CD14-positive monocyte (primary cell): ENCODE data around the gene TCF25. TPM values are rescaled to one million over a fixed set of nuclear protein-coding genes. Genes with fewer than 3 reads are reported as not detected.
"Not testable (repeated sequence)": the region's sequence is repeated elsewhere in the genome, so short reads cannot be mapped to it uniquely, and the experiment has no call there.

Source experiments
- DNase-seq, 3 donors: peaks; one replicate each; pipeline ENCODE4 v3.0.0-alpha.2; 2011 to 2022
- H2AFZ ChIP-seq: 2 replicates; pipeline ENCODE4 v1.6.0; 2012; ENCODE audit warnings: mild to moderate bottlenecking, low read depth, low read length, inconsistent platforms; ENCODE audit not compliant: insufficient read depth, poor library complexity, severe bottlenecking
- H3K27ac ChIP-seq, 2 donors: 1 replicate in 1 of 2; 2 replicates in 1 of 2; pipeline ENCODE4 v1.5.1; 2012 to 2013; ENCODE audit warnings: low read length in 2 of 2, control low read depth in 1 of 2, inconsistent platforms in 1 of 2, low read depth in 1 of 2, mild to moderate bottlenecking in 1 of 2
- H3K27me3 ChIP-seq, 2 donors: one replicate each; pipeline versions ENCODE4 v1.6.0 to v1.6.1; 2011 to 2013; ENCODE audit warnings: low read length in 2 of 2; ENCODE audit not compliant: control insufficient read depth in 2 of 2, insufficient read depth in 2 of 2
- H3K36me3 ChIP-seq, 2 donors: replicated peaks in 1 of 2; 1 replicate in 1 of 2; 2 replicates in 1 of 2; pipeline versions ENCODE4 v1.5.1 to v1.6.1; 2012 to 2013; ENCODE audit warnings: low read length in 2 of 2, control low read depth in 1 of 2, inconsistent platforms in 1 of 2, mild to moderate bottlenecking in 1 of 2; ENCODE audit not compliant: insufficient read depth in 2 of 2, control insufficient read depth in 1 of 2
- H3K4me1 ChIP-seq, 2 donors: 1 replicate in 1 of 2; 2 replicates in 1 of 2; pipeline versions ENCODE4 v1.5.1 to v1.6.1; 2012 to 2013; ENCODE audit warnings: low read length in 2 of 2, control low read depth in 1 of 2, inconsistent platforms in 1 of 2, mild to moderate bottlenecking in 1 of 2, moderate library complexity in 1 of 2; ENCODE audit not compliant: insufficient read depth in 2 of 2, control insufficient read depth in 1 of 2
- H3K4me2 ChIP-seq: replicated peaks from 2 replicates; pipeline ENCODE3; 2012; ENCODE audit warnings: low read length, moderate library complexity, mild to moderate bottlenecking; ENCODE audit not compliant: poor library complexity, severe bottlenecking; ENCODE audit errors: extremely low read depth
- H3K4me3 ChIP-seq, 3 experiments: fragments of 200-600 bp in 1 of 3; sonication (generic) in 1 of 3; replicated peaks in 1 of 3; 1 replicate in 2 of 3; 2 replicates in 1 of 3; pipeline ENCODE4 v1.5.1; 2011 to 2013; ENCODE audit warnings: low read length in 3 of 3, mild to moderate bottlenecking in 3 of 3, control low read depth in 2 of 3, low read depth in 2 of 3, inconsistent platforms in 1 of 3, moderate library complexity in 1 of 3
- H3K79me2 ChIP-seq: 2 replicates; pipeline ENCODE4 v1.6.0; 2012; ENCODE audit warnings: mild to moderate bottlenecking, control low read depth, inconsistent platforms, low read length, moderate library complexity; ENCODE audit not compliant: insufficient read depth
- H3K9ac ChIP-seq: 2 replicates; pipeline ENCODE4 v1.6.0; 2017; ENCODE audit warnings: low read length, mild to moderate bottlenecking; ENCODE audit not compliant: insufficient read depth, poor library complexity, severe bottlenecking
- H3K9me3 ChIP-seq, 2 donors: replicated peaks in 1 of 2; 1 replicate in 1 of 2; 2 replicates in 1 of 2; pipeline versions ENCODE4 v1.5.1 to v1.6.1; 2012 to 2013; ENCODE audit warnings: low read length in 2 of 2, control low read depth in 1 of 2; ENCODE audit not compliant: control insufficient read depth in 1 of 2, insufficient read depth in 1 of 2
- H4K20me1 ChIP-seq: 2 replicates; pipeline ENCODE4 v1.6.0; 2012; ENCODE audit warnings: mild to moderate bottlenecking, low read length, control low read depth, moderate library complexity; ENCODE audit not compliant: insufficient read depth
- H3K27ac Mint-ChIP-seq, 7 donors: one replicate each; pipeline ENCODE4 v1.8.0; 2020; ENCODE audit warnings: mild to moderate bottlenecking in 7 of 7, mixed read lengths in 7 of 7, moderate library complexity in 6 of 7, inconsistent platforms in 2 of 7
- H3K27me3 Mint-ChIP-seq, 3 donors: one replicate each; pipeline ENCODE4 v1.8.0; 2021 to 2022; ENCODE audit warnings: low read depth in 3 of 3, mild to moderate bottlenecking in 3 of 3, mixed read lengths in 3 of 3, moderate library complexity in 3 of 3, inconsistent platforms in 1 of 3
- H3K36me3 Mint-ChIP-seq, 2 donors: one replicate each; pipeline ENCODE4 v1.8.0; 2020; ENCODE audit warnings: mixed read lengths in 2 of 2, inconsistent platforms in 1 of 2, mild to moderate bottlenecking in 1 of 2
- H3K4me1 Mint-ChIP-seq: one replicate; pipeline ENCODE4 v1.8.0; 2020; ENCODE audit warnings: mild to moderate bottlenecking, mixed read lengths
- H3K4me3 Mint-ChIP-seq, 2 donors: one replicate each; pipeline ENCODE4 v1.8.0; 2020; ENCODE audit warnings: mild to moderate bottlenecking in 2 of 2, mixed read lengths in 2 of 2, moderate library complexity in 1 of 2
- H3K9me3 Mint-ChIP-seq, 7 donors: one replicate each; pipeline ENCODE4 v1.8.0; 2020 to 2022; ENCODE audit warnings: mixed read lengths in 7 of 7, mild to moderate bottlenecking in 6 of 7, moderate library complexity in 6 of 7, inconsistent platforms in 2 of 7
- CTCF ChIP-seq: fragments of 200-600 bp; IDR thresholded peaks from one replicate; pipeline ENCODE4 v1.8.0; 2022; ENCODE audit warnings: antibody characterized with exemption, mild to moderate bottlenecking
- WGBS: methylation state at CpG from one replicate; pipeline ENCODE4 v1.1.5; 2013; ENCODE audit warnings: missing lambda C conversion rate; ENCODE audit not compliant: insufficient coverage; 5-methylcytosine and 5-hydroxymethylcytosine counted together
- intact Hi-C, 2 donors: fragments of 100-400 bp; cut with micrococcal nuclease; formaldehyde crosslinking; loops; one replicate each; pipeline versions ENCODE4 v1.15.0 to v1.15.1; 2023
- polyA plus RNA-seq, 3 donors: library from polyadenylated mRNA; depleted of rRNA in 1 of 3; unstranded in 2 of 3; stranded (reverse) in 1 of 3; fragments of 300-500 nt in 2 of 3; fragments of >200 nt in 1 of 3; fragmentation: Illumina TruSeq in 2 of 3; gene quantifications; 1 replicate in 2 of 3; 2 replicates in 1 of 3; pipeline ENCODE4 v1.2.3, GENCODE V29; 2012 to 2021

The TCF25 gene
- polyA plus RNA-seq, 3 donors: 98.0 to 231 (median 114) TPM

DNA sequence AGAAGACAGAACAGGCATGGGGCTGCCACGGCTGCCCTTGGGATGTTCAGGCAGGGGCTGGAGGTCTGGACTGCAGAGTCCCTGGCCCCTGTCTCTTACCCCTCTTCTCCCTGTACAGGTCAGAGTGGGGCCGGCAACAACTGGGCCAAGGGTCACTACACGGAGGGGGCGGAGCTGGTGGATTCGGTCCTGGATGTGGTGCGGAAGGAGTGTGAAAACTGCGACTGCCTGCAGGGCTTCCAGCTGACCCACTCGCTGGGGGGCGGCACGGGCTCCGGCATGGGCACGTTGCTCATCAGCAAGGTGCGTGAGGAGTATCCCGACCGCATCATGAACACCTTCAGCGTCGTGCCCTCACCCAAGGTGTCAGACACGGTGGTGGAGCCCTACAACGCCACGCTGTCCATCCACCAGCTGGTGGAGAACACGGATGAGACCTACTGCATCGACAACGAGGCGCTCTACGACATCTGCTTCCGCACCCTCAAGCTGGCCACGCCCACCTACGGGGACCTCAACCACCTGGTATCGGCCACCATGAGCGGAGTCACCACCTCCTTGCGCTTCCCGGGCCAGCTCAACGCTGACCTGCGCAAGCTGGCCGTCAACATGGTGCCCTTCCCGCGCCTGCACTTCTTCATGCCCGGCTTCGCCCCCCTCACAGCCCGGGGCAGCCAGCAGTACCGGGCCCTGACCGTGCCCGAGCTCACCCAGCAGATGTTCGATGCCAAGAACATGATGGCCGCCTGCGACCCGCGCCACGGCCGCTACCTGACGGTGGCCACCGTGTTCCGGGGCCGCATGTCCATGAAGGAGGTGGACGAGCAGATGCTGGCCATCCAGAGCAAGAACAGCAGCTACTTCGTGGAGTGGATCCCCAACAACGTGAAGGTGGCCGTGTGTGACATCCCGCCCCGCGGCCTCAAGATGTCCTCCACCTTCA lies 61.5 kb downstream of the TCF25 start:
- Histone ChIP-seq H3K4me1 (no peaks in the 10 kb centered on the region), H2AFZ (no peak overlapping the region), H3K9ac (no peak overlapping the region), H3K9me3 (no peaks in the 10 kb centered on the region), H3K4me2 (no peak overlapping the region), H3K27me3 (no peaks in the 10 kb centered on the region), H3K36me3 (no peaks in the 10 kb centered on the region), H3K27ac (no peak overlapping the region), H4K20me1 (no peaks in the 10 kb centered on the region), H3K4me3 (no peak overlapping the region), H3K79me2 (no peaks in the 10 kb centered on the region)
- 96% methylated on average over 58 of the region's 61 CpGs for WGBS
- DNase-seq: no peak
- H3K27me3 Mint-ChIP-seq: peaks cover 11 to 16% (median 14%) of the 10 kb centered on the region in 3 donors
- H3K9me3 Mint-ChIP-seq: peaks cover 0 to 8% (median 0%) of the 10 kb centered on the region in 7 donors
- no peaks in the 10 kb centered on the region for H3K36me3 Mint-ChIP-seq
- H3K27ac Mint-ChIP-seq: no peak overlapping the region
- intact Hi-C loops: no loop called here
- H3K4me3 Mint-ChIP-seq: no peak overlapping the region
- H3K4me1 Mint-ChIP-seq: no peaks in the 10 kb centered on the region
- no peak for TF ChIP-seq CTCF

GRCh38 chr16:89935620-89936019 lies 62.2 kb downstream of the TCF25 start:
- H4K20me1 ChIP-seq, H3K4me1 ChIP-seq, H3K27ac Mint-ChIP-seq, H3K36me3 Mint-ChIP-seq, H3K9me3 ChIP-seq, H3K36me3 ChIP-seq, intact Hi-C loops, H3K9ac ChIP-seq, H3K4me1 Mint-ChIP-seq, DNase-seq, H3K79me2 ChIP-seq, H3K4me3 ChIP-seq, H3K4me2 ChIP-seq, H3K27ac ChIP-seq, H3K27me3 ChIP-seq, H2AFZ ChIP-seq, H3K4me3 Mint-ChIP-seq, H3K9me3 Mint-ChIP-seq: not testable (repeated sequence)
- WGBS: 93% methylated on average over 17 of the region's 27 CpGs
- H3K27me3 Mint-ChIP-seq: peaks cover 13 to 16% (median 14%) of the 10 kb centered on the region in 3 donors
